ENCODE data around the gene WDR35.
"Not testable (repeated sequence)": the region's sequence is repeated elsewhere in the genome, so short reads cannot be mapped to it uniquely, and the experiment has no call there.

The WDR35 gene

GRCh38 chr2:19897623-19898245 is 92.2 kb downstream of the WDR35 start:
- no peak overlapping the region for H3K27ac ChIP-seq
- intact Hi-C loops (cut with DNase I; ENCODE audit: low total_unique reads) = no loop called here
- no peak overlapping the region for H3K4me3 ChIP-seq
- H3K36me3 ChIP-seq = no peaks in the 10 kb centered on the region
- H3K4me1 ChIP-seq = peaks cover 0 to 56% (median 39%) of the 10 kb centered on the region in 4 donors
- no peak for DNase-seq
- no peaks in the 10 kb centered on the region for H3K27me3 ChIP-seq
- no peak for TF ChIP-seq CTCF (IDR thresholded peaks at IDR 0.05)
- H3K9me3 ChIP-seq = no peaks in the 10 kb centered on the region

- Histone ChIP-seq H3K36me3 (no peaks in the 10 kb centered on the region), H3K27me3 (no peaks in the 10 kb centered on the region), H3K4me1 (peaks cover 0 to 50% (median 37%) of the 10 kb centered on the region in 4 donors), H3K4me3 (no peak overlapping the region), H3K27ac (no peak overlapping the region), H3K9me3 (no peaks in the 10 kb centered on the region)
- no peak for DNase-seq
- TF ChIP-seq CTCF (IDR thresholded peaks at IDR 0.05) = no peak
- intact Hi-C loops (cut with DNase I; ENCODE audit: low total_unique reads) = no loop called here
Measured at GRCh38 chr2:19895535-19895934, 94.4 kb downstream of the WDR35 start.

- Histone ChIP-seq H3K36me3 (no peaks in the 10 kb centered on the region), H3K9me3 (no peaks in the 10 kb centered on the region), H3K27ac (no peak overlapping the region), H3K4me3 (no peak overlapping the region), H3K27me3 (no peaks in the 10 kb centered on the region), H3K4me1 (peaks cover 0 to 37% (median 29%) of the 10 kb centered on the region in 4 donors)
- no peak for DNase-seq
- no peak for TF ChIP-seq CTCF (IDR thresholded peaks at IDR 0.05)
- intact Hi-C loops (cut with DNase I; ENCODE audit: low total_unique reads) = no loop called here
Measured at GRCh38 chr2:19894134-19894792, 95.6 kb downstream of the WDR35 start.

GRCh38 chr2:19893520-19894133 is 96.3 kb downstream of the WDR35 start:
- no peak for DNase-seq
- intact Hi-C loops (cut with DNase I; ENCODE audit: low total_unique reads) = no loop called here
- no peaks in the 10 kb centered on the region for H3K36me3 ChIP-seq
- no peak overlapping the region for H3K4me3 ChIP-seq
- no peak overlapping the region for H3K27ac ChIP-seq
- no peaks in the 10 kb centered on the region for H3K27me3 ChIP-seq
- H3K9me3 ChIP-seq = no peaks in the 10 kb centered on the region
- H3K4me1 ChIP-seq = peaks cover 0 to 37% (median 23%) of the 10 kb centered on the region in 4 donors
- no peak for TF ChIP-seq CTCF (IDR thresholded peaks at IDR 0.05)

- H3K36me3 ChIP-seq; H3K4me3 ChIP-seq; H3K27ac ChIP-seq; intact Hi-C loops (cut with DNase I; ENCODE audit: low total_unique reads); H3K9me3 ChIP-seq; DNase-seq; H3K27me3 ChIP-seq: not testable (repeated sequence)
- peaks cover 0 to 21% (median 10%) of the 10 kb centered on the region in 4 donors for H3K4me1 ChIP-seq
Measured at GRCh38 chr2:19891971-19892370, 97.9 kb downstream of the WDR35 start.

- Histone ChIP-seq H3K36me3 (no peaks in the 10 kb centered on the region), H3K27ac (no peak overlapping the region), H3K27me3 (no peaks in the 10 kb centered on the region), H3K4me1 (peaks cover 0 to 6% (median 3%) of the 10 kb centered on the region in 4 donors), H3K4me3 (no peak overlapping the region), H3K9me3 (no peaks in the 10 kb centered on the region)
- no peak for TF ChIP-seq CTCF (IDR thresholded peaks at IDR 0.05)
- intact Hi-C loops (cut with DNase I; ENCODE audit: low total_unique reads) = no loop called here
- DNase-seq = no peak
Measured at GRCh38 chr2:19890104-19890503, 99.8 kb downstream of the WDR35 start.
